Thyroid gland (tissue), 4 donors: ENCODE data around the gene RFX7.

Experiments used
- POLR2A ChIP-seq, 2 donors: fragments of 450-650 bp; IDR thresholded peaks; one replicate each; pipeline ENCODE4 v1.6.1; 2017; ENCODE audit warnings: antibody characterized with exemption in 2 of 2, mild to moderate bottlenecking in 2 of 2, moderate library complexity in 1 of 2
- TF ChIP-seq, protein P1 (sequence below), 6 experiments: fragments of 200-600 bp in 3 of 6; fragments of 450-650 bp in 3 of 6; sonication (generic) in 3 of 6; IDR thresholded peaks; one replicate each; pipeline ENCODE4 v1.5.1; 2016 to 2019; ENCODE audit warnings: antibody characterized with exemption in 6 of 6, mild to moderate bottlenecking in 2 of 6, inconsistent platforms in 1 of 6, moderate library complexity in 1 of 6

DNA sequence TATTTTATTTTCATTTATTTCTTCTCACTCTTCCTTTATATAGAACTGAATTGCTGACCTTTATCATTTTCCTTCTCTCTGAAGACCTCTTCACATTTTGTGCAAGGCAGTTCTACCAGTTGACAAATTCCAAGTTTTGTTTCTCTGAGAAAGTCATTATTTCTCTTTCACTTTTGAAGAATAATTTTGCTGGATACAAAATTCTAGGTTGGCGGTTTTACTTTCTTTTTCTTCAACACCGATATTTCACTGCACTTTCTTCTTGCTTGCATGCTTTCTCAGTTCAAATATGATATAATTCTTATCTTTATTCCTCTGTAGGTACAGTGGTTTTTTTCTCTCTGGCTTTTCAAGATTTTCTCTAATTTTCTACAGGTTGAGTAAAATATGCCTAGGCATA is 15.9 kb downstream of the RFX7 start:
- TF ChIP-seq POLR2A (IDR thresholded peaks at IDR 0.05), result no peak
- TF ChIP-seq, protein P1, sequence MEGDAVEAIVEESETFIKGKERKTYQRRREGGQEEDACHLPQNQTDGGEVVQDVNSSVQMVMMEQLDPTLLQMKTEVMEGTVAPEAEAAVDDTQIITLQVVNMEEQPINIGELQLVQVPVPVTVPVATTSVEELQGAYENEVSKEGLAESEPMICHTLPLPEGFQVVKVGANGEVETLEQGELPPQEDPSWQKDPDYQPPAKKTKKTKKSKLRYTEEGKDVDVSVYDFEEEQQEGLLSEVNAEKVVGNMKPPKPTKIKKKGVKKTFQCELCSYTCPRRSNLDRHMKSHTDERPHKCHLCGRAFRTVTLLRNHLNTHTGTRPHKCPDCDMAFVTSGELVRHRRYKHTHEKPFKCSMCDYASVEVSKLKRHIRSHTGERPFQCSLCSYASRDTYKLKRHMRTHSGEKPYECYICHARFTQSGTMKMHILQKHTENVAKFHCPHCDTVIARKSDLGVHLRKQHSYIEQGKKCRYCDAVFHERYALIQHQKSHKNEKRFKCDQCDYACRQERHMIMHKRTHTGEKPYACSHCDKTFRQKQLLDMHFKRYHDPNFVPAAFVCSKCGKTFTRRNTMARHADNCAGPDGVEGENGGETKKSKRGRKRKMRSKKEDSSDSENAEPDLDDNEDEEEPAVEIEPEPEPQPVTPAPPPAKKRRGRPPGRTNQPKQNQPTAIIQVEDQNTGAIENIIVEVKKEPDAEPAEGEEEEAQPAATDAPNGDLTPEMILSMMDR (IDR thresholded peaks at IDR 0.05), result no peak
